Measurements from ENCODE around the gene LRRC46. TPM values are rescaled to one million over a fixed set of nuclear protein-coding genes. Genes with fewer than 3 reads are reported as not detected.

The LRRC46 gene
- total and polyA plus RNA-seq, 2 experiments from 2014 or later, result 0.18 to 0.35 TPM

- Mint-ChIP-seq H3K27me3 (ENCODE audit: insufficient read depth, low read depth, poor library complexity) (peaks cover 8% of the 10 kb centered on the region), H3K9me3 (no peaks in the 10 kb centered on the region), H3K36me3 (ENCODE audit: low read depth) (peaks cover 4% of the 10 kb centered on the region; the same call in 2 of the 3 replicates), H3K27ac (no peak overlapping the region), H3K4me3 (no peak overlapping the region), H3K4me1 (peaks cover 16% of the 10 kb centered on the region)
- DNase-seq (ENCODE audit: low spot score) (no peak), ATAC-seq (no peak)
- H3K4me1 ChIP-seq (ENCODE audit: insufficient read depth), result peaks cover 14% of the 10 kb centered on the region; the same call in 1 of the 2 replicates
- no peak overlapping the region for H3K27ac ChIP-seq (ENCODE audit: low read depth)
- H3K36me3 ChIP-seq (ENCODE audit: insufficient read depth), result no peaks in the 10 kb centered on the region
- TF ChIP-seq ZNF114 (CRISPR knock-in tag; IDR thresholded peaks at IDR 0.05) (no peak), ZNF462 (CRISPR knock-in tag; IDR thresholded peaks at IDR 0.05) (no peak), NANOG (IDR thresholded peaks at IDR 0.05; ENCODE audit: borderline replicate concordance) (no peak), CTCF (conservative IDR thresholded peaks at IDR 0.05; ENCODE audit: low read depth in 2 of 2) (no peak), EZH2phosphoT487 (IDR thresholded peaks at IDR 0.05; ENCODE audit: unreplicated experiment) (no peak), CREB1 (CRISPR knock-in tag; IDR thresholded peaks at IDR 0.05; ENCODE audit: low read depth) (no peak), ZNF331 (CRISPR knock-in tag; IDR thresholded peaks at IDR 0.05; ENCODE audit: low read depth) (no peak), STAT1 (IDR thresholded peaks at IDR 0.05; ENCODE audit: unreplicated experiment) (no peak), EZH2 (IDR thresholded peaks at IDR 0.05; ENCODE audit: low read depth, unreplicated experiment) (no peak), REST (IDR thresholded peaks at IDR 0.05; ENCODE audit: unreplicated experiment) (no peak), JUNB (IDR thresholded peaks at IDR 0.05; ENCODE audit: unreplicated experiment) (no peak), POLR2AphosphoS5 (IDR thresholded peaks at IDR 0.05; ENCODE audit: low read depth) (no peak)
- TF ChIP-seq, protein P1, sequence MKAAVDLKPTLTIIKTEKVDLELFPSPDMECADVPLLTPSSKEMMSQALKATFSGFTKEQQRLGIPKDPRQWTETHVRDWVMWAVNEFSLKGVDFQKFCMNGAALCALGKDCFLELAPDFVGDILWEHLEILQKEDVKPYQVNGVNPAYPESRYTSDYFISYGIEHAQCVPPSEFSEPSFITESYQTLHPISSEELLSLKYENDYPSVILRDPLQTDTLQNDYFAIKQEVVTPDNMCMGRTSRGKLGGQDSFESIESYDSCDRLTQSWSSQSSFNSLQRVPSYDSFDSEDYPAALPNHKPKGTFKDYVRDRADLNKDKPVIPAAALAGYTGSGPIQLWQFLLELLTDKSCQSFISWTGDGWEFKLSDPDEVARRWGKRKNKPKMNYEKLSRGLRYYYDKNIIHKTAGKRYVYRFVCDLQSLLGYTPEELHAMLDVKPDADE (IDR thresholded peaks at IDR 0.05), result no peak
- H3K4me3 ChIP-seq, result no peak overlapping the region
- H3K79me2 ChIP-seq (replicated peaks; ENCODE audit: insufficient read depth), result no peaks in the 10 kb centered on the region
- H3K9me2 ChIP-seq (ENCODE audit: insufficient read depth), result no peaks in the 10 kb centered on the region
- H3F3A ChIP-seq (replicated peaks; ENCODE audit: low read depth), result no peaks in the 10 kb centered on the region
- no peak overlapping the region for H3K4me2 ChIP-seq
- H3K27me3 ChIP-seq (ENCODE audit: insufficient read depth), result no peaks in the 10 kb centered on the region
- no peaks in the 10 kb centered on the region for H4K20me1 ChIP-seq (replicated peaks; ENCODE audit: insufficient read depth)
- H2AFZ ChIP-seq, result no peak overlapping the region
These were observed 13.3 kb upstream of the LRRC46 start for GRCh38 chr17:47818002-47818695.

All from GM23338 (cell line).